ENCODE measurements around the gene CHRNA4.

Gene CHRNA4

DNA sequence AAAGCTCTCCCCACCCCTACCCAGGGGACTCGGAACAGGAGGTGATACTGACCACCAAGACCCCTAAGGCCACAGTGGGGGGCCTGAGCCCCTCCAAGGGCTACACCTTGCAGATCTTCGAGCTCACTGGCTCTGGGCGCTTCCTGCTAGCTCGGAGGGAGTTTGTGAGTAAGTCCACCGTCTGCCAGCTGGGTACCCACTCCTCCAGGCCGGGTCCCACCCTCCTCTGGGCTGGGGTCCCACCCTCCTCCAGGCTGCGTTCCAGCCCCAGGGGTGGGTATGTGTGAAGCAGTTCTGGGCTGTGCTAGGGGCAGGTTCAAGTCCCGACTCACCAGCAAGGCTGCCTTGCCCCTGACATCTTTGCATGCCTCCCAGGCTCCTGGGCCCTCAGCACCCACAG is 55.8 kb downstream of the CHRNA4 start:
- no peak overlapping the region for H3K9ac ChIP-seq
- no peak overlapping the region for H3K4me3 ChIP-seq
- H3K36me3 ChIP-seq, result no peaks in the 10 kb centered on the region
- H3K27ac ChIP-seq, result no peak overlapping the region
- peaks cover 8% of the 10 kb centered on the region; the same call in 1 of the 2 replicates for H4K20me1 ChIP-seq
- H3K4me1 ChIP-seq, result peaks cover 16% of the 10 kb centered on the region
- H3K27me3 ChIP-seq, result peaks cover 29% of the 10 kb centered on the region; the same call in 1 of the 2 replicates
- peaks cover 16% of the 10 kb centered on the region for H3K9me3 ChIP-seq
- no peak for TF ChIP-seq Cebpa-rat (IDR thresholded peaks at IDR 0.05)
- H3K4me2 ChIP-seq, result peak overlapping the region; percentile 10; the same call in 1 of the 2 replicates

GRCh38 chr20:63303095-63303666 is 58.0 kb downstream of the CHRNA4 start:
- TF ChIP-seq Cebpa-rat (IDR thresholded peaks at IDR 0.05), result no peak
- Histone ChIP-seq H4K20me1 (peaks cover 8% of the 10 kb centered on the region; the same call in 1 of the 2 replicates), H3K27ac (no peak overlapping the region), H3K4me3 (no peak overlapping the region), H3K9me3 (peaks cover 16% of the 10 kb centered on the region), H3K27me3 (peaks cover 26% of the 10 kb centered on the region; the same call in 1 of the 2 replicates), H3K4me1 (peaks cover 7% of the 10 kb centered on the region), H3K36me3 (no peaks in the 10 kb centered on the region), H3K9ac (no peak overlapping the region), H3K4me2 (no peak overlapping the region)

GRCh38 chr20:63301671-63302070 is 59.5 kb downstream of the CHRNA4 start:
- no peak overlapping the region for H3K4me3 ChIP-seq
- peaks cover 21% of the 10 kb centered on the region for H3K27me3 ChIP-seq
- no peak overlapping the region for H3K27ac ChIP-seq
- TF ChIP-seq Cebpa-rat (IDR thresholded peaks at IDR 0.05), result no peak
- no peak overlapping the region for H3K9ac ChIP-seq
- H4K20me1 ChIP-seq, result peaks cover 2% of the 10 kb centered on the region; the same call in 1 of the 2 replicates
- no peak overlapping the region for H3K4me2 ChIP-seq
- H3K9me3 ChIP-seq, result peaks cover 16% of the 10 kb centered on the region
- H3K4me1 ChIP-seq, result peaks cover 11% of the 10 kb centered on the region
- no peaks in the 10 kb centered on the region for H3K36me3 ChIP-seq

GRCh38 chr20:63298731-63299312 is 62.3 kb downstream of the CHRNA4 start:
- Histone ChIP-seq H3K4me3 (no peak overlapping the region), H3K36me3 (no peaks in the 10 kb centered on the region), H3K27ac (no peak overlapping the region), H3K9me3 (peaks cover 16% of the 10 kb centered on the region), H3K9ac (no peak overlapping the region), H4K20me1 (0 out of 2 replicates have a peak, but pooled peaks cover 13% of the 10 kb centered on the region), H3K4me1 (peaks cover 30% of the 10 kb centered on the region), H3K27me3 (peaks cover 34% of the 10 kb centered on the region), H3K4me2 (no peak overlapping the region)
- TF ChIP-seq Cebpa-rat (IDR thresholded peaks at IDR 0.05), result no peak

GRCh38 chr20:63297796-63298572 is 63.2 kb downstream of the CHRNA4 start:
- Histone ChIP-seq H3K27ac (no peak overlapping the region), H3K4me3 (no peak overlapping the region), H3K27me3 (peaks cover 34% of the 10 kb centered on the region), H3K9me3 (peaks cover 16% of the 10 kb centered on the region), H3K9ac (no peak overlapping the region), H3K36me3 (no peaks in the 10 kb centered on the region), H3K4me1 (peaks cover 35% of the 10 kb centered on the region), H4K20me1 (0 out of 2 replicates have a peak, but pooled peaks cover 13% of the 10 kb centered on the region), H3K4me2 (no peak overlapping the region; the same call in 1 of the 2 replicates)
- TF ChIP-seq Cebpa-rat (IDR thresholded peaks at IDR 0.05), result no peak

DNA sequence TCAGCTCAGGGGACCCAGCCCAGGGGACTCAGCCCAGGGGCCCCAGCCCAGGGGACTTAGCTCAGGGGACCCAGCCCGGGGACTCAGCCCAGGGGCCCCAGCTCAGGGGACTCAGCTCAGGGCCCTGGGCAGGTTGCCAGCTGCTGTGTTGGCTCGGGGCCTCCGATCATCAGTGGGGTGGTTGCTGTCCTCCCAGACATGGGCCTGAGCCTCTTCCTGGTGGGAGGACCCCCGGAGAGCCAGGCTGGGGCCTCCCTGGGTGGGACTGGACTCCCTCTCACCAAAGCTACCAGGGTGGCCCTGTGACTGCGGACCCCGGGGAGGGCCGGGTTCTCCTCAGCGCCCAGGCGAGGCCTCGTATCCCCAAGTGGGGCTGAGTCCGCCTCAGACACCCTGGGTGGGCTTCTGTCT is 63.8 kb downstream of the CHRNA4 start:
- TF ChIP-seq Cebpa-rat (IDR thresholded peaks at IDR 0.05), result no peak
- no peak overlapping the region for H3K27ac ChIP-seq
- no peaks in the 10 kb centered on the region for H3K36me3 ChIP-seq
- H3K4me1 ChIP-seq, result peaks cover 41% of the 10 kb centered on the region
- H4K20me1 ChIP-seq, result peaks cover 14% of the 10 kb centered on the region; the same call in 1 of the 2 replicates
- H3K9me3 ChIP-seq, result peaks cover 16% of the 10 kb centered on the region
- H3K9ac ChIP-seq, result no peak overlapping the region
- H3K4me3 ChIP-seq, result no peak overlapping the region
- H3K27me3 ChIP-seq, result peaks cover 34% of the 10 kb centered on the region
- H3K4me2 ChIP-seq, result peak overlapping the region; percentile 53

GRCh38 chr20:63296531-63297299 is 64.4 kb downstream of the CHRNA4 start:
- Histone ChIP-seq H3K9ac (no peak overlapping the region), H3K36me3 (no peaks in the 10 kb centered on the region), H3K4me1 (peaks cover 48% of the 10 kb centered on the region), H3K27me3 (peaks cover 34% of the 10 kb centered on the region), H3K9me3 (peaks cover 9% of the 10 kb centered on the region), H4K20me1 (peaks cover 20% of the 10 kb centered on the region), H3K27ac (no peak overlapping the region), H3K4me3 (no peak overlapping the region), H3K4me2 (peak overlapping the region; percentile 53)
- no peak for TF ChIP-seq Cebpa-rat (IDR thresholded peaks at IDR 0.05)

DNA sequence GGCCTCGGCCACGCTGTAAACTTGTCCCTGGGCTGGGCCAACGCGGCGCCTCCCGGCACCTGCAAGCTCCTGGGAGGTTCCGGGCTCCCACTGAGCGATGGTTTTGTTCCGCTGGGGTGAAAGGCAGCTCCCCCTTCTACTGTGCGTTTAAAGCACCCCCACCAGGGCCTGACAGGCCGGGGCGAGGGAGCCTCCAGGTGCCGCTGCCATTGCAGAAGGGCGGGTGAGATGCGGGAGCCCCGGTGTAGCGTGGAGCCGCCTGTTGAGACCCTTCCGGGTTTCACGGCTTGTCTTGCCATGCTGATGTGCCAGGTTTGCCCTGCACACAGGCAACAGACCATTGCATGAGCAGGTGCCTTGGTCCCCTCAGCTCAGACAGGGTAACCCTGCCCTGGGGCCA is 65.3 kb downstream of the CHRNA4 start:
- Histone ChIP-seq H3K9ac (no peak overlapping the region), H3K9me3 (peaks cover under 1% of the 10 kb centered on the region; the same call in 1 of the 2 replicates), H3K4me3 (no peak overlapping the region), H3K4me1 (peaks cover 57% of the 10 kb centered on the region), H3K27me3 (peaks cover 34% of the 10 kb centered on the region), H3K27ac (no peak overlapping the region), H3K4me2 (peak overlapping the region; percentile 53), H3K36me3 (no peaks in the 10 kb centered on the region), H4K20me1 (peaks cover 29% of the 10 kb centered on the region)
- no peak for TF ChIP-seq Cebpa-rat (IDR thresholded peaks at IDR 0.05)

DNA sequence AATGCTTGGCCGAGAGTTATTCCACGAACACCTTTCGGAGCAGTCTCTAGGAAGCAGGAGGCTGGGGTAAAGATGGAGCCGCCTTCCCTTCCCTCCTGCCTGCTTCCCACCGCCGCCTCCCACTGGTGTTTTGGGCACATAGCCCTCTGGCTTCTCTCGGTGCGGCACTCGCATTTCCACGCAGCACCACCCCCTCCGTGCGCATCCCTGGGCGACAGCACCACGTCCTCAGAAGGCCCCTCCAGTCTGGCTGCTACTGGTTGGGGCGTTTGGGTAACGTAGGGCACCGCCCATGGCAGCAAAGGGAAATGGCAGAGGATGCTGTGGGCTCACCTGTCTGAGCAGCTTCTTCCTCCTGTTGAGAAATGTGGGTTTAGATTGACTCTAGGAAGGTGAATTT is 65.7 kb downstream of the CHRNA4 start:
- TF ChIP-seq Cebpa-rat (IDR thresholded peaks at IDR 0.05), result no peak
- H4K20me1 ChIP-seq, result peaks cover 33% of the 10 kb centered on the region
- H3K27me3 ChIP-seq, result peaks cover 34% of the 10 kb centered on the region
- H3K4me3 ChIP-seq, result no peak overlapping the region
- H3K36me3 ChIP-seq, result peaks cover 3% of the 10 kb centered on the region; the same call in 1 of the 2 replicates
- no peak overlapping the region for H3K9ac ChIP-seq
- H3K9me3 ChIP-seq, result no peaks in the 10 kb centered on the region
- peaks cover 61% of the 10 kb centered on the region for H3K4me1 ChIP-seq
- peak overlapping the region; percentile 53 for H3K4me2 ChIP-seq
- H3K27ac ChIP-seq, result no peak overlapping the region

Data from BLaER1 (cell line).